Measurements from ENCODE around the gene LAMC2.

The LAMC2 gene

GRCh38 chr1:183275322-183275721 lies 89.3 kb downstream of the LAMC2 start:
- no peak for DNase-seq (ENCODE audit: low read depth)
- H3K4me3 ChIP-seq (ENCODE audit: low read length), result no peak overlapping the region
- no peak for TF ChIP-seq CTCF (conservative IDR thresholded peaks at IDR 0.05; ENCODE audit: low read length)

GRCh38 chr1:183276386-183277080 lies 90.5 kb downstream of the LAMC2 start:
- H3K4me3 ChIP-seq (ENCODE audit: low read length), result no peak overlapping the region
- TF ChIP-seq CTCF (conservative IDR thresholded peaks at IDR 0.05; ENCODE audit: low read length), result no peak
- DNase-seq (ENCODE audit: low read depth), result no peak

GRCh38 chr1:183277821-183278738 lies 92.0 kb downstream of the LAMC2 start:
- TF ChIP-seq CTCF (conservative IDR thresholded peaks at IDR 0.05; ENCODE audit: low read length), result no peak
- H3K4me3 ChIP-seq (ENCODE audit: low read length), result no peak overlapping the region

GRCh38 chr1:183278739-183279591 lies 92.9 kb downstream of the LAMC2 start:
- TF ChIP-seq CTCF (conservative IDR thresholded peaks at IDR 0.05; ENCODE audit: low read length), result no peak
- peak; percentile 91 for DNase-seq (ENCODE audit: low read depth)
- H3K4me3 ChIP-seq (ENCODE audit: low read length), result no peak overlapping the region

More at GRCh38 chr1:183277821-183278738, 92.0 kb downstream of the LAMC2 start:
- DNase-seq (ENCODE audit: low read depth), result peak; percentile 60

- H3K4me3 ChIP-seq (ENCODE audit: low read length), result no peak overlapping the region
- peak; percentile 90 for DNase-seq (ENCODE audit: low read depth)
- no peak for TF ChIP-seq CTCF (conservative IDR thresholded peaks at IDR 0.05; ENCODE audit: low read length)
Observed at GRCh38 chr1:183279835-183280234, 93.8 kb downstream of the LAMC2 start.

GRCh38 chr1:183281039-183281438 lies 95.0 kb downstream of the LAMC2 start:
- TF ChIP-seq CTCF (conservative IDR thresholded peaks at IDR 0.05; ENCODE audit: low read length), result peak; percentile 61
- no peak overlapping the region for H3K4me3 ChIP-seq (ENCODE audit: low read length)
- peak; percentile 94 for DNase-seq (ENCODE audit: low read depth)
